Activated CD4-positive, alpha-beta T cell treated with anti-CD3 and anti-CD28 coated beads for 4 hours (primary cell): ENCODE data around the gene CRELD2.

Source experiments
- DNase-seq, 2 donors: peaks; one replicate each; pipeline ENCODE4 v3.0.0-alpha.2; 2020

The CRELD2 gene

GRCh38 chr22:49889071-49889470 is 29.4 kb upstream of the CRELD2 start:
- DNase-seq = no peak

- DNase-seq = no peak
Measured at GRCh38 chr22:49892226-49892899, 26.1 kb upstream of the CRELD2 start.

- DNase-seq = no peak
Measured at GRCh38 chr22:49893025-49893424, 25.4 kb upstream of the CRELD2 start.

DNA sequence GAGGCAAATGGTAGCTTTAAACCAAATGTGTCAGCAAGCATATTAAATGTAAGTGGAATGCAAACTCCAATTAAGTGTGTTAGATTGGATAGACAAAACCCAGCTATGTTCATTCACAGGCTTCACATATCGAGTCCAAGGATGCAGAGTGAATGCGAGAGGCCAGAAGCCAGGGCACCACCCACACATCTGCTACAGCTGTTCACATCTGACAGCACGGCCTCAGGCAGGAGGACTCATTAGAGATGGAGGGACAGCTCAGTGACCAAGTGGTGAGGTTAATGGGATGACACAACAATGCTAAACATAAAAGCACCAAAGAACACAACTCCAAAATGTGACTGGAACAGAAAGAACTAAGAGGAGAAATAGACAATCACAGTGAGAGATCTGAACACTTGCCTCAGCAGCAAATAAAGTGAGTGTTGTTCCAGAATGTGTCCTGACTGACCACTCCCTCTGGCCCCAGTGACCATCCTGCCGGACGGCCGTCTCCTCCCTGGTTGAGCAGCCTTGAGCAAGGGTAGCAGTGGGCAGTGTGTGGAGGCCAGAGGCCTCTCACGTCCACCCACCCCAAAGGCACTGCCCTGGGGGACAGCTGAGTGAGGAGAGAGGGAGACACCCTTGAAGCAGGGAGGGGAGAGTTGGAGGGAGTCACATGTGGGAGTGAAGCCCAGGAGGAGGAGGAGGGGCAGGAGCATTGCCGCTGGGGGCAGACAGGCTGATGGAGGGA is 23.9 kb upstream of the CRELD2 start:
- DNase-seq = no peak

DNA sequence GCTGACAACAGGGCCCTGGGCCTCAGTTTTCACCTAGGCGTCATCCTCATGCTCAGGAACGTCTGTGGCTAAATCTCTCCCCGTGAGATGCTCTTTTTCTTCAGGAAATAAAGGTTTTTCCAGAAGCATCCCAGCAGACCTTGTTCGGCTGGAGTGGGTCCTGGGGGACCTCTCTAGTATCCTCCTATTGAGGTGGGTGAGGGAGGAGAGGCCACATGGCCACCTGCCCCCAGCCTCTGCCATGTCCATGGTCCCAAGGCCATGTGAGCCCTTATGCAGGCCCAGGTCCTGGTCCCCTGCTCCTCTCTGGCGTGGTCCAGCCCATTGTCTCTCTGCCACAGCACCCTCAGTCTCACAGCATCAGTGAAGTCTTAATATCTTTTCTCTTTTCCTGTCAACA is 22.2 kb upstream of the CRELD2 start:
- DNase-seq = no peak

DNA sequence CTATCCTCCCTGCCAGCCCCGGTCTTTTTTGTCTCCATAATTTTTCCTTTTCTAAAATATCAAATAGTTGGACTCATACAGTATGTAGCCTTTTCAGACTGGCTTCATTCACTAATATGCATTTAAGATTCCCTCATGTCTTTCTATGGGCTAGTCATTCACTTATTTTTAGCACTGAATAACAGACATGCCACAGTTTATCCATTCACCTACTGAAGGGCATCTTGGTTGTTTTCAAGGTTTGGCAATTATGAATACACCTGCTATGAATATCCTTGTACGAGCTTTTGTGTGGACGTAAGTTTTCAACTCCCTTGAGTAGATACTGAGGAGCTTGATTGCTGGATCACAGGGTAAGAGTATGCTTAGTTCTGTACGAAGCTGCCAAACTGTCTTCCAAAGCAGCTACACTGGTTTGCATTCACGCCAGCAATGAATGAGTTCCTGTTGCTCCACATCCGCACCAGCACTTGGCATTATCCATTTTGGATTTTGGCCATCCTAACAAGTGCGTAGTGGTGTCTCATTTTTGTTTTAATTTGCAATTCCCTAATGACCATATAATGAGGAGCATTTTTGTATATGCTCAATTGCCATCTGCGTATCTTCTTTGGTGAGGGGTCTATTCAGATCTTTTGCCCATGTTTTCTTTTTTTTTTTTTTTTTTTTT is 21.3 kb upstream of the CRELD2 start:
- DNase-seq = no peak

- no peak for DNase-seq
Measured at GRCh38 chr22:49899530-49899929, 18.9 kb upstream of the CRELD2 start.

DNA sequence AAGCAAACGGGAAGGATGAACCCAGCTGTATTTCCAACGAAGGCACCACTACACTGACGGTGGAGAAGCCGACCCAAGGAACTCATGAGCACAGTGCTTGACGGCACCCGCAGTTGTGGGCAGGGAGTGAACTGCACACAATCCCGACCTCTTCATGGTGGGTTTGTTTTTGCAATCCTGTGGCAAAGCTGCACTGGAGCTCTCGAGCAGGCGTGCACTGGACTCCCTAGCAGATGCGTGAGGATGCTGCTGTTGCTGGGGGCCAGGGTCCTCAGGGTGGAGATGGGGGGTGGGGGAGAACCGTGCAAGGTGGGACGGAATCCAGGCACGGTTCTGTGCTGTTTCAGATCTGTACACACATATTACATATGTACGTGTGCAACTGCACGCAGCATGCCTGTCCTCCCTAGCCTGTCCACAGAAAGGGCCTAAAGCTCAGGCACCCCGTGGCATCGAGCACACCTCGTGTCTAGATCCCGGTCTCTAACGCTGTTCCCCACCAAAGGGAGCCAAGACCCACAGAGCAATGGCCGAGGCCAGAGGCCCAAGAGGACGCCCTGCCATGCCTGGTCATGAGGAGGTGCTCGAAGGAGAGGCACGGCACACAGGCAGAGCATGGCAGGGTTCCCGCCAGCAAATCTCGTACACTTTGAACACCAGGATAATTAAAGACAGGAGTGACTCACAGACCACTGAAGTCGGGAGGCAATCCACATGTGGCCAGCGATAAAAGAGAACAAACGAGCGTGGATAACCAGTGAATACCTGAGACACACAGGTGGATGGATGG is 17.8 kb upstream of the CRELD2 start:
- DNase-seq = no peak

DNA sequence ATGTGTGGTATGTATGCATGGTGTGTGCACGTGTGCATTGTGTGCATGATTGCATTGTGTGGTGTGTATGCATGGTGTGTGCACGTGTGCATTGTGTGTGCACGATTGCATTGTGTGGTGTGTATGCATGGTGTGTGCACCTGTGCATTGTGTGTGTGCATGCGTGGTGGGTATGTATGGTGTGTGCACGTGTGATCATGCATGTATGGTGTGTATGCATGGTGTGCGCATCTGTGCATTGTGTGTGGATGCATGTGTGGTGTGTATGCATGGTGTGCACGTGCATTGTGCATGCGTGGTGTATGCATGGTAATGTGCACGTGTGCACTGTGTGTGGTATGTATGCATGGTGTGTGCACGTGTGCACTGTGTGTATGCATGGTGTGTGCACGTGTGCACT is 17.0 kb upstream of the CRELD2 start:
- no peak for DNase-seq

- DNase-seq = no peak
Measured at GRCh38 chr22:49903322-49904039, 15.0 kb upstream of the CRELD2 start.

GRCh38 chr22:49904040-49904369 is 14.4 kb upstream of the CRELD2 start:
- DNase-seq = no peak

DNA sequence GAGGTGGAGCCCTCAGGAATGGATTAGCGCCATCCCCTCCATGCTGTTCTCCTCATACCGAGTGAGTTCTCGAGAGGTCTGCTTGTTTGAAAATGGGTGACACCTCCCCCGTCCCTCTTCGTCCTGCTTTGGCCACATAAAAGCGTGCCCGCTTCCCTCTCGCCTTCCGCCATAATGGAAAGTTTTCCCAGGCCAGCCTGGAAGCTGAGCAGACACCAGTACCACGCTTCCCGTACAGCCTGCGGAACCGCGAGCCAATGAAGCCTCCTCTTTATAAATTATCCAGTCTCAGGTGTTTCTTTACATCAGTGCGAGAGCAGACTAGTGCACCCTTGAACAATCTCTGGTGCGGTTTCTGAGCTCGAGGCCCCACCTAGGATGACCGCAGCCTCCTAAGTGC is 13.0 kb upstream of the CRELD2 start:
- no peak for DNase-seq

GRCh38 chr22:49906071-49906798 is 12.2 kb upstream of the CRELD2 start:
- no peak for DNase-seq

DNA sequence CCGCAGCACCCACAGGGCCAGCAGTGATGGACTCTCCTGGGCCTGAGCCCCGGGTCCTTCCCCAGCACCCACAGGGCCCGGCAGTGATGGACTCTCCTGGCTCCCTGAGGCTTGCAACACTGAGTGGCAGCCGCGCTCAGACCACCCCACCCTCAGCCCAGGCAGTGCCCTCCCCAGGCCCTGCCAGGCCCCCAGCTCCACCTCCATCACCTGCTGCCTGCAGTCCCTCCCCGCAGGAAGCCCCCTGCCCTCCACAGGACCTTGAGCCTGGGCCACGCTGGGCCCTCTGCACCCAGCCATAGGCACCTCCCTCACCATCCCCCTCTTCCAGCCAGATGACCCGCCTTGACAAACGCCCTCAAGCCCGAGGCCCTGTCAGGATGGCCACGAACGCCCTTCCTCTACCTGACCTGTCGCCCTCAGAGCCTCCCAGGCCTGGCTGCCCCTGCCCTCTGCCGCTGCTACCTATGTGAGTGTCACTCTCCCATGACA is 11.6 kb upstream of the CRELD2 start:
- DNase-seq = no peak

- no peak for DNase-seq
Measured at GRCh38 chr22:49907807-49908206, 10.6 kb upstream of the CRELD2 start.

GRCh38 chr22:49909476-49910205 is 8.8 kb upstream of the CRELD2 start:
- no peak for DNase-seq

DNA sequence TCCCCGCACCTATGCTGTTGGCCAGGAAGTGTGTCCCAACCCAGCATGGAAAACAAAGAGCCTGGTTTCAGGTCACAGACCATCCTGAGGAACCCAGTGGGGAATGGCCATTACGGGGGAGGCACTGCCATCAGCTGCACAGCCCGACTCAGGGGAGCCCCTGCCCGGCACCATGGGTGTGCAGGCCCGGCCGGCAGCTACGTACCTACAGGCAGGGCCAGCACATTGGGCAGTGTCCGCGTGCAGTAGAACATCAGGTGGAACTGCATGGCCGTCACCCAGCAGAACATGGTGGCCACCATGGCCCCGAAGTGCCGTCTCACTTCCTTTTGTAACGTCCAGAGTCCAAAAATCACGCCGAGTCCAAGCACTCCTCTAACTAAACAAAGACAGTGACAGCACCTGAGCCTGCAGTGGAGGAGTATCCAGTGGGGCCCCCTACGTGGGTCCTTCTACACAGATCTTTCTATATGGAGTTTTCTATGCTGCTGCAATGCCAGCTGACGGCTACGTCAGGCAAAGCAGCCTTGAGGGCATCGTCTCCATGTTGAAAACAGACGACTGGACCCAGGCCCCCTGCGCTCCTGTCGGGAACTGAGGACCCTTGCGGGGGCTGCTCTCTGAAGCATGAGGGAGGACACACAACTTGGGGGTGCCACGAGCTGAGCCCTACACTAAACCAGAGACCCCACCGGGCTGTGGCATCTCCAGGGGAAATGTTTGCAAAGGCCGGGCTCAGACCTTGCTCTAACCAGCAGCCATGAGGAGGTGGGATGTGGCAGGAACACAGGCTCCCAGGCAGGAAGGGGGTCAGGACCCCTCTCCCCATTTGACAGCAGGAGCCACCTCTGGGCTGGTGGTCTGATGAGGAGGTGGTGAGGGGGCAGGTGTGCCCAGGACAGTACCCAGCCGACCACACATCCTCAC is 7.9 kb upstream of the CRELD2 start:
- no peak for DNase-seq

GRCh38 chr22:49911881-49912625 is 6.4 kb upstream of the CRELD2 start:
- no peak for DNase-seq

- no peak for DNase-seq
Measured at GRCh38 chr22:49913026-49913425, 5.4 kb upstream of the CRELD2 start.
